ENCODE results near the gene KCNMA1.

GRCh38 chr10:77649333-77650331 lies 12.0 kb upstream of the KCNMA1 start:
- TF ChIP-seq CTCF (IDR thresholded peaks at IDR 0.05 in 4 of 5, conservative IDR thresholded peaks at IDR 0.05 in 1 of 5) (no peak), POLR2A (IDR thresholded peaks at IDR 0.05) (no peak)
